ENCODE results near the gene PRDX3. TPM values are rescaled to one million over a fixed set of nuclear protein-coding genes. Genes with fewer than 3 reads are reported as not detected.

The PRDX3 gene
- total RNA-seq, 2 donors from 2014 or later, result 147 to 156 TPM

GRCh38 chr10:119149729-119150128, 28.9 kb downstream of the PRDX3 start:
- DNase-seq, result no peak
- no peak overlapping the region for H3K9ac ChIP-seq (ENCODE audit: low read depth in 2 of 2, low read length in 2 of 2)
- H3K9me3 ChIP-seq, result no peaks in the 10 kb centered on the region
- no peak overlapping the region for H3K27ac ChIP-seq
- TF ChIP-seq CTCF (IDR thresholded peaks at IDR 0.05), result no peak
- H3K4me3 ChIP-seq, result no peak overlapping the region
- H3K4me1 ChIP-seq, result no peaks in the 10 kb centered on the region
- no peaks in the 10 kb centered on the region for H3K36me3 ChIP-seq
- no peaks in the 10 kb centered on the region for H3K27me3 ChIP-seq
- intact Hi-C loops (cut with DNase I), result no loop called here

- H3K9me3 ChIP-seq, result no peaks in the 10 kb centered on the region
- DNase-seq, result no peak
Measured at GRCh38 chr10:119149157-119149556, 29.5 kb downstream of the PRDX3 start.

GRCh38 chr10:119143657-119144056, 35.0 kb downstream of the PRDX3 start:
- TF ChIP-seq CTCF (IDR thresholded peaks at IDR 0.05), result no peak
- no peak overlapping the region for H3K27ac ChIP-seq
- H3K27me3 ChIP-seq, result no peaks in the 10 kb centered on the region
- H3K4me3 ChIP-seq, result no peak overlapping the region
- intact Hi-C loops (cut with DNase I), result no loop called here
- H3K36me3 ChIP-seq, result no peaks in the 10 kb centered on the region
- H3K4me1 ChIP-seq, result no peaks in the 10 kb centered on the region
- H3K9me3 ChIP-seq, result no peaks in the 10 kb centered on the region
- H3K9ac ChIP-seq (ENCODE audit: low read depth in 2 of 2, low read length in 2 of 2), result no peak overlapping the region
- no peak for DNase-seq

More at GRCh38 chr10:119149157-119149556, 29.5 kb downstream of the PRDX3 start:
- Histone ChIP-seq H3K4me3 (no peak overlapping the region), H3K9ac (ENCODE audit: low read depth in 2 of 2, low read length in 2 of 2) (no peak overlapping the region), H3K27me3 (no peaks in the 10 kb centered on the region), H3K36me3 (no peaks in the 10 kb centered on the region), H3K4me1 (no peaks in the 10 kb centered on the region), H3K27ac (no peak overlapping the region)
- intact Hi-C loops (cut with DNase I), result no loop called here
- TF ChIP-seq CTCF (IDR thresholded peaks at IDR 0.05), result no peak

- Histone ChIP-seq H3K4me3 (no peak overlapping the region), H3K36me3 (no peaks in the 10 kb centered on the region), H3K4me1 (no peaks in the 10 kb centered on the region), H3K27me3 (no peaks in the 10 kb centered on the region), H3K9ac (ENCODE audit: low read depth in 2 of 2, low read length in 2 of 2) (no peak overlapping the region), H3K27ac (no peak overlapping the region), H3K9me3 (no peaks in the 10 kb centered on the region)
- no peak for TF ChIP-seq CTCF (IDR thresholded peaks at IDR 0.05)
- no peak for DNase-seq
- intact Hi-C loops (cut with DNase I), result no loop called here
Measured at GRCh38 chr10:119140603-119141245, 37.9 kb downstream of the PRDX3 start.

GRCh38 chr10:119139464-119140067, 39.0 kb downstream of the PRDX3 start:
- no peak for TF ChIP-seq CTCF (IDR thresholded peaks at IDR 0.05)
- Histone ChIP-seq H3K27ac (no peak overlapping the region), H3K27me3 (no peaks in the 10 kb centered on the region), H3K4me3 (no peak overlapping the region), H3K4me1 (no peaks in the 10 kb centered on the region), H3K9ac (ENCODE audit: low read depth in 2 of 2, low read length in 2 of 2) (no peak overlapping the region), H3K36me3 (no peaks in the 10 kb centered on the region), H3K9me3 (no peaks in the 10 kb centered on the region)
- intact Hi-C loops (cut with DNase I), result no loop called here
- DNase-seq, result peak; percentile 25

Measured in colonic mucosa (tissue), 4 donors.